Adrenal gland (tissue), 12 donors: Measurements from ENCODE around the gene NF1. TPM values are rescaled to one million over a fixed set of nuclear protein-coding genes. Genes with fewer than 3 reads are reported as not detected.

Source experiments
- DNase-seq, 7 donors: peaks; one replicate each; pipeline ENCODE4 v3.0.0-alpha.2; 2019 to 2020
- H3K27ac ChIP-seq, 5 donors: fragments of 200-600 bp; sonication (generic) in 4 of 5; 1 replicate in 3 of 5; 2 replicates in 2 of 5; pipeline versions ENCODE4 v1.5.1 to v1.8.0; 2016 to 2020; ENCODE audit warnings: mild to moderate bottlenecking in 1 of 5
- H3K27me3 ChIP-seq: fragments of 200-600 bp; 2 replicates; pipeline ENCODE4 v1.8.0; 2021
- H3K36me3 ChIP-seq, 2 donors: fragments of 200-600 bp; replicated peaks in 1 of 2; 1 replicate in 1 of 2; 2 replicates in 1 of 2; pipeline versions ENCODE4 v1.5.1 to v1.8.0; 2018 to 2022
- H3K4me1 ChIP-seq, 2 donors: fragments of 200-600 bp; replicated peaks in 1 of 2; 1 replicate in 1 of 2; 2 replicates in 1 of 2; pipeline versions ENCODE4 v1.5.1 to v1.8.0; 2018 to 2021
- H3K4me3 ChIP-seq, 4 donors: fragments of 200-600 bp; sonication (generic) in 3 of 4; one replicate each; pipeline ENCODE4 v1.5.1; 2016 to 2018
- H3K9me3 ChIP-seq, 3 donors: fragments of 200-600 bp; sonication (generic) in 1 of 3; replicated peaks in 1 of 3; 1 replicate in 2 of 3; 2 replicates in 1 of 3; pipeline versions ENCODE4 v1.5.1 to v1.8.0; 2016 to 2021
- POLR2A ChIP-seq, 2 donors: fragments of 450-650 bp; IDR thresholded peaks; one replicate each; pipeline ENCODE4 v1.6.1; 2017; ENCODE audit warnings: antibody characterized with exemption in 2 of 2, mild to moderate bottlenecking in 2 of 2, moderate library complexity in 1 of 2
- WGBS, 4 donors: extraction: QIAGEN DNeasy Blood & Tissue Kit in 2 of 4; methylation state at CpG; one replicate each; pipeline versions ENCODE4 v1.1.5 to v1.1.7; 2013 to 2017; 5-methylcytosine and 5-hydroxymethylcytosine counted together
- intact Hi-C, 2 donors: fragments of 100-400 bp; cut with DNase I; formaldehyde crosslinking; loops; one replicate each; pipeline versions ENCODE4 v1.14.1 to v1.15.0; 2022 to 2023
- polyA plus RNA-seq, 3 donors: library from polyadenylated mRNA; stranded (reverse); fragments of 200-250 nt in 2 of 3; fragments of 350-450 nt in 1 of 3; fragmentation: Illumina TruSeq in 1 of 3; extraction: RNeasy Lipid Tissue Mini Kit (QIAGEN cat#74804) in 1 of 3; gene quantifications; one replicate each; pipeline ENCODE4 v1.2.3, GENCODE V29; 2013 to 2014
- total RNA-seq, 9 donors: library from RNA; depleted of rRNA in 4 of 9; stranded (reverse); fragments of >200 nt in 4 of 9; fragments of 120-200 nt in 1 of 9; fragmentation: NEBNext Ultra II Directional in 1 of 9; extraction: Animal tissue kit (Norgen Biotek cat#: 25700) in 1 of 9; gene quantifications; one replicate each; pipeline versions ENCODE4 v1.1.0 to v1.2.4, GENCODE V29; 2013 to 2023
- TF ChIP-seq, protein P1 (sequence below), 6 experiments: fragments of 450-650 bp in 4 of 6; fragments of 200-600 bp in 2 of 6; sonication (generic) in 1 of 6; IDR thresholded peaks; 1 replicate in 5 of 6; 2 replicates in 1 of 6; pipeline versions ENCODE4 v1.5.1 to v1.8.0; 2016 to 2021; ENCODE audit warnings: antibody characterized with exemption in 6 of 6, mild to moderate bottlenecking in 2 of 6, moderate library complexity in 1 of 6
- donor health status: healthy with polysubstance abuse.
- donor health status: Bipolar disorder and iron deficiency.
- donor health status: DM: yes; HTN: yes; CAD: no.
- donor health status: DM: no; HTN: no; CAD: no.
- donor health status: DM: no; HTN: no; CAD: no.
- donor health status: DM: yes; HTN: yes; CAD: no.

Gene NF1
- total and polyA plus RNA-seq, 12 donors: 8.8 to 91.3 (median 53.5) TPM

DNA sequence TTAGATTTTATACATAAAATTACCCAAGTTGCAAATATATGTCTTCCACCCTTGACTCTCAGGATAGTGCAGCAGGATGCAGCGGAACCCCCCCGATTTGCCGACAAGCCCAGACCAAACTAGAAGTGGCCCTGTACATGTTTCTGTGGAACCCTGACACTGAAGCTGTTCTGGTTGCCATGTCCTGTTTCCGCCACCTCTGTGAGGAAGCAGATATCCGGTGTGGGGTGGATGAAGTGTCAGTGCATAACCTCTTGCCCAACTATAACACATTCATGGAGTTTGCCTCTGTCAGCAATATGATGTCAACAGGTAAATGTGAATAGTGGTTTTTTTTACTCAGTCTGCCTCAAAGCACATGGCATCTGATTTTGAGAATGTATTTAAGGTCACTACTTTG lies 131.6 kb downstream of the NF1 start:
- H3K36me3 ChIP-seq: peaks cover 0 to 35% of the 10 kb centered on the region in 2 donors
- DNase-seq: no peak
- intact Hi-C loops: no loop called here
- no peaks in the 10 kb centered on the region for H3K9me3 ChIP-seq
- no peaks in the 10 kb centered on the region for H3K27me3 ChIP-seq
- H3K4me1 ChIP-seq: peaks cover 0 to 4% of the 10 kb centered on the region in 2 donors
- TF ChIP-seq POLR2A (IDR thresholded peaks at IDR 0.05): no peak
- TF ChIP-seq, protein P1, sequence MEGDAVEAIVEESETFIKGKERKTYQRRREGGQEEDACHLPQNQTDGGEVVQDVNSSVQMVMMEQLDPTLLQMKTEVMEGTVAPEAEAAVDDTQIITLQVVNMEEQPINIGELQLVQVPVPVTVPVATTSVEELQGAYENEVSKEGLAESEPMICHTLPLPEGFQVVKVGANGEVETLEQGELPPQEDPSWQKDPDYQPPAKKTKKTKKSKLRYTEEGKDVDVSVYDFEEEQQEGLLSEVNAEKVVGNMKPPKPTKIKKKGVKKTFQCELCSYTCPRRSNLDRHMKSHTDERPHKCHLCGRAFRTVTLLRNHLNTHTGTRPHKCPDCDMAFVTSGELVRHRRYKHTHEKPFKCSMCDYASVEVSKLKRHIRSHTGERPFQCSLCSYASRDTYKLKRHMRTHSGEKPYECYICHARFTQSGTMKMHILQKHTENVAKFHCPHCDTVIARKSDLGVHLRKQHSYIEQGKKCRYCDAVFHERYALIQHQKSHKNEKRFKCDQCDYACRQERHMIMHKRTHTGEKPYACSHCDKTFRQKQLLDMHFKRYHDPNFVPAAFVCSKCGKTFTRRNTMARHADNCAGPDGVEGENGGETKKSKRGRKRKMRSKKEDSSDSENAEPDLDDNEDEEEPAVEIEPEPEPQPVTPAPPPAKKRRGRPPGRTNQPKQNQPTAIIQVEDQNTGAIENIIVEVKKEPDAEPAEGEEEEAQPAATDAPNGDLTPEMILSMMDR (IDR thresholded peaks at IDR 0.05): no peak
- no peak overlapping the region for H3K27ac ChIP-seq
- WGBS, 4 donors: 48 to 86% (median 69%) methylated on average over 4 to 5 of the region's 5 CpGs
- H3K4me3 ChIP-seq: no peak overlapping the region

DNA sequence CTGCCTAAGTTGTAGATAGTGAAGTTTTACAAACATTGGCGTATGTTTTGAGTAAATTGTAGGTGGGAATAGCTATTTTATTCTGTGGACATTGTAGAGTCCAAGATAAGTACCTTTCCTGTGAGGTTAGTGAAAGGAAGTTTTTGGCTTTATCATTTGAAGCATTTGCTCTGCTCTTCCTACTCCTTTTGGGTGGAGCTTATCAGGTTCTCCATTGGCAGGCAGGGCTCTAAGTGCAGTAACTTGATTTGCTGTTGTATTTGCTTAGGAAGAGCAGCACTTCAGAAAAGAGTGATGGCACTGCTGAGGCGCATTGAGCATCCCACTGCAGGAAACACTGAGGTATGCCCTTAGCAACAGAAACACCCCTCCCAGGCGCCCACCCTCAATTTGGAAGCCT lies 132.2 kb downstream of the NF1 start:
- Histone ChIP-seq H3K4me1 (peaks cover 0 to 4% of the 10 kb centered on the region in 2 donors), H3K36me3 (peaks cover 0 to 35% of the 10 kb centered on the region in 2 donors), H3K27me3 (no peaks in the 10 kb centered on the region), H3K9me3 (no peaks in the 10 kb centered on the region), H3K4me3 (no peak overlapping the region), H3K27ac (no peak overlapping the region)
- WGBS, 4 donors: 92 to 99% (median 97%) methylated on average over 3 of the region's 3 CpGs
- DNase-seq: no peak
- TF ChIP-seq POLR2A (IDR thresholded peaks at IDR 0.05): no peak
- TF ChIP-seq, protein P1 (IDR thresholded peaks at IDR 0.05): no peak
- intact Hi-C loops: no loop called here

DNA sequence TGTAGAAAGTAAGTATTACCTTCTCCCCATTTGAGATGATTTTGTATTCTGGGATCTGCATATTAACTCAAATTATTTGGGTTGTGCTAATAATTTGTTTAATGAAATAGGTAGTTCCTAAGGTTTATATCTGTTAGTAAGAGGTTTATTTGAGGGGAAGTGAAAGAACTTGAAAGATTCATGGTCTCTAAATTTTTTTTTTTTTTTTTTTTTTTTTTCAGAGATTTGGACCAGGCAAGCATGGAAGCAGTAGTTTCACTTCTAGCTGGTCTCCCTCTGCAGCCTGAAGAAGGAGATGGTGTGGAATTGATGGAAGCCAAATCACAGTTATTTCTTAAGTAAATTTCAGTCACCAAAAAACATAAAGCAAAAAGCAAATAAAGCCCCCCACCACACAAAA lies 137.1 kb downstream of the NF1 start:
- H3K27ac ChIP-seq: no peak overlapping the region
- no peak for DNase-seq
- H3K4me1 ChIP-seq: no peaks in the 10 kb centered on the region
- no peak overlapping the region for H3K4me3 ChIP-seq
- H3K27me3 ChIP-seq: no peaks in the 10 kb centered on the region
- H3K9me3 ChIP-seq: no peaks in the 10 kb centered on the region
- intact Hi-C loops: loop anchor here in 1 of 2 donors (10.0 kb wide), 1 partner anchor 143 kb away; no protein-coding TSS in a partner anchor
- H3K36me3 ChIP-seq: peaks cover 0 to 58% of the 10 kb centered on the region in 2 donors
- TF ChIP-seq, protein P1 (IDR thresholded peaks at IDR 0.05): no peak
- no peak for TF ChIP-seq POLR2A (IDR thresholded peaks at IDR 0.05)

DNA sequence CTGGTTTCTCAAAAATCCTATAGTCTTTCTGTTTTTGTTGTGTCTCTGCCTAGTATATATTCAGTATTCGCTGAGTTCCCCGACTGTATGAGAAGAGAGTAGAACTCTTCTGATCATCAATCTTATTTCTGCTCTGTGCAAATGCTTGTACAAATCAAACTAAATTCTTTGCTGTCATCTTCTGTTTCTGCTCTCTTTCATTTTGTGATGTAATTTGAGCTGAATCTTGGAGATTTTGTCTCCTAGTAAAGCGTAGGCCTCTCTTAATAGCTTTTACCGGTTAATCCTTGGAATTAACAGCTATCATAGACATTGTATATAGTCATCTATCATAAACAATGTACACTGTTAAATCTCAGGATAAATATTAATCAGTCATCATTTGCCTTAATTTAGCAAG lies 140.3 kb downstream of the NF1 start:
- Histone ChIP-seq H3K4me3 (no peak overlapping the region), H3K4me1 (no peaks in the 10 kb centered on the region), H3K36me3 (peaks cover 0 to 42% of the 10 kb centered on the region in 2 donors), H3K27me3 (no peaks in the 10 kb centered on the region), H3K27ac (no peak overlapping the region), H3K9me3 (no peaks in the 10 kb centered on the region)
- intact Hi-C loops: loop anchor here in 1 of 2 donors (10.0 kb wide), 1 partner anchor 140 kb away; no protein-coding TSS in a partner anchor
- WGBS, 4 donors: 88 to 94% (median 93%) methylated on average over 4 of the region's 4 CpGs
- TF ChIP-seq, protein P1 (IDR thresholded peaks at IDR 0.05): no peak
- TF ChIP-seq POLR2A (IDR thresholded peaks at IDR 0.05): no peak
- no peak for DNase-seq
